ENCODE data around the gene DIAPH2. TPM values are rescaled to one million over a fixed set of nuclear protein-coding genes. Genes with fewer than 3 reads are reported as not detected.

The DIAPH2 gene
- total RNA-seq, 1 experiment from 2014 or later, result 10.9 TPM

- TF ChIP-seq ELF1 (IDR thresholded peaks at IDR 0.05; ENCODE audit: borderline replicate concordance, low read depth), result no peak
- no peak for TF ChIP-seq SIN3A (IDR thresholded peaks at IDR 0.05; ENCODE audit: low read depth)
- TF ChIP-seq SRF (IDR thresholded peaks at IDR 0.05; ENCODE audit: low read depth), result no peak
- TF ChIP-seq TCF7L2 (IDR thresholded peaks at IDR 0.05; ENCODE audit: borderline replicate concordance, extremely low read depth, insufficient read depth, insufficient read length), result no peak
Observed at GRCh38 chrX:96994093-96994492, 309.5 kb downstream of the DIAPH2 start (continued).

- CTCF ChIA-PET, result no interaction called here
- H3K9me2 ChIP-seq (ENCODE audit: insufficient read depth), result no peaks in the 10 kb centered on the region
- H3K79me2 ChIP-seq (ENCODE audit: insufficient read depth, low read length), result no peaks in the 10 kb centered on the region
- intact Hi-C loops (cut with micrococcal nuclease), result no loop called here
- DNase-seq (ENCODE audit: low read depth, low spot score) (no peak), ATAC-seq (no peak)
- no peak overlapping the region for H3K4me2 ChIP-seq (ENCODE audit: low read length)
- no peaks in the 10 kb centered on the region for H3K4me1 ChIP-seq (ENCODE audit: control insufficient read depth in 1 of 2, insufficient read depth in 2 of 2, low read length in 2 of 2)
- H3K9ac ChIP-seq (ENCODE audit: low read length), result no peak overlapping the region
- no peaks in the 10 kb centered on the region for H3K9me3 ChIP-seq (ENCODE audit: control insufficient read depth in 1 of 2, insufficient read depth in 1 of 2, low read depth in 1 of 2, low read length in 2 of 2)
- no peak overlapping the region for H3K4me3 ChIP-seq (replicated peaks in 1 of 2; ENCODE audit: low read depth in 1 of 2, low read length in 2 of 2)
- RAD21 ChIA-PET (ENCODE audit: low non-redundant PET in 1 of 2, low total read pairs in 2 of 2, uncharacterized antibody in 2 of 2, unreplicated experiment in 2 of 2), result no interaction called here
- no peaks in the 10 kb centered on the region for H4K20me1 ChIP-seq (ENCODE audit: insufficient read depth)
- no peaks in the 10 kb centered on the region for H3K27me3 ChIP-seq (ENCODE audit: insufficient read depth, low read length)
- no peak overlapping the region for H2AFZ ChIP-seq (ENCODE audit: low read depth, low read length, poor library complexity, severe bottlenecking)
- no peak overlapping the region for H3K27ac ChIP-seq (ENCODE audit: low read depth, low read length)
- POLR2A ChIA-PET, result no interaction called here
- H3K36me3 ChIP-seq (ENCODE audit: control insufficient read depth in 1 of 2, insufficient read depth in 2 of 2, low read length in 2 of 2), result no peaks in the 10 kb centered on the region
- no TSS peak for BruUV-seq (replicated peaks)
- TF ChIP-seq SP1 (IDR thresholded peaks at IDR 0.05; ENCODE audit: low read depth) (no peak), FOSL1 (IDR thresholded peaks at IDR 0.05; ENCODE audit: low read depth) (no peak), RAD21 (IDR thresholded peaks at IDR 0.05; ENCODE audit: low read depth) (no peak), ZNF274 (IDR thresholded peaks at IDR 0.05; ENCODE audit: low read depth, low read length) (no peak), EZH2 (IDR thresholded peaks at IDR 0.05) (no peak), ZBTB33 (IDR thresholded peaks at IDR 0.05; ENCODE audit: extremely low read depth, insufficient replicate concordance, low read length) (no peak), SIN3A (IDR thresholded peaks at IDR 0.05; ENCODE audit: low read depth) (no peak), POLR2AphosphoS5 (IDR thresholded peaks at IDR 0.05; ENCODE audit: low read depth, low read length) (no peak), JUND (IDR thresholded peaks at IDR 0.05) (no peak), REST (IDR thresholded peaks at IDR 0.05; ENCODE audit: low read depth) (no peak), MAX (IDR thresholded peaks at IDR 0.05) (no peak), TCF7L2 (IDR thresholded peaks at IDR 0.05; ENCODE audit: borderline replicate concordance, extremely low read depth, insufficient read depth, insufficient read length) (no peak), CEBPB (IDR thresholded peaks at IDR 0.05; ENCODE audit: low read depth) (no peak), ZFX (IDR thresholded peaks at IDR 0.05) (no peak), EGR1 (IDR thresholded peaks at IDR 0.05; ENCODE audit: low read depth) (no peak), SRF (IDR thresholded peaks at IDR 0.05; ENCODE audit: low read depth) (no peak), YY1 (IDR thresholded peaks at IDR 0.05; ENCODE audit: extremely low read depth, insufficient replicate concordance, low read depth, low read length) (no peak), POLR2A (IDR thresholded peaks at IDR 0.05; ENCODE audit: borderline replicate concordance, extremely low read depth, insufficient read depth, insufficient read length) (no peak), CTCF (IDR thresholded peaks at IDR 0.05 in 2 of 3, conservative IDR thresholded peaks at IDR 0.05 in 1 of 3; ENCODE audit: borderline replicate concordance in 1 of 3, insufficient read depth in 1 of 3, low read depth in 2 of 3, low read length in 2 of 3) (no peak)
Observed at GRCh38 chrX:96997196-96997595, 312.6 kb downstream of the DIAPH2 start.

Measured in HCT116 (cell line).